GM21390 (cell line): Measurements from ENCODE around the gene SHISAL2A.

Experiments used
- ATAC-seq: cut with Tn5 transposase; IDR thresholded peaks from one replicate; pipeline ENCODE4 v1.9.1; 2021; ENCODE audit not compliant: unreplicated experiment

Gene SHISAL2A

GRCh38 chr1:52632732-52633290 lies at the start of gene SHISAL2A:
TSS of gene SHISAL2A (plus strand) at chr1:52633168. CDS start at chr1:52633494, 326 bp downstream.
- ATAC-seq, result no peak

DNA sequence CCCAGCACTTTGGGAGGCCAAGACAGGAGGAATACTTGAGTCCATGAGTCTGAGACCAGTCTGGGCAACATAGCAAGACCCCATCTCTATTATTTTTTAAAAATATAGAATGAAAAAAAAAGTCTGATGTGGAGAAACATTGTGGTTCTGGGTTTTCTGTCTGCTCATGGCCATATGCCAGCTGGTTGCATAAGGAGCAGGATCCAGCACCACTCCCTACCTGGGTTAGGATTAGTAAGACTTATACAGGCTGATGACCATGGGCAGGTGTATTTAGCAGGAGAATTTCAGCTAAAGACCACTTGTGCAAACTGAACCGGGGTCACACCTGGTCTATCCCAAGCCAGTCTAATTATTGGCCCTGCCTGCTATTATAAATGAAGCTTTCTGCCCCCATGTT lies 47.5 kb upstream of the SHISAL2A start:
- ATAC-seq, result no peak

DNA sequence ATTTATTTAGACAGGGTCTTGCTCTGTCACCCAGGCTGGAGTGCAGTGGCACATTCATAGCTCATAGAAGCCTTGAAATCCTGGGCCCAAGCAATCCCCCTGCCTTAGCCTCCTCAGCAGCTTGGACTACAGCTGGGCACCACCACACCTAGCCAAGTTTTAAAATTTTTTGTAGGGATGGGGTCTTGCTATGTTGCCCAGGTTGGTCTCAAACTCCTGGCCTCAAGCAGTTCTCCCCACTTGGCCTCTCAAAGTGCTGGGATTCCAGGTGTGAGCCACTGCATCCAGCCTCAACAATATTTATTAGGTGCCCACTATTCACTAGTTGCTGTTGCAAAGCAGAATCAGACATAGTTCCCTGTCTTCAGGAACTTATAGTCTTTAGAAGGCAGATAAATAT lies 44.9 kb upstream of the SHISAL2A start:
- no peak for ATAC-seq

GRCh38 chr1:52588535-52588934 lies 44.4 kb upstream of the SHISAL2A start:
- ATAC-seq, result no peak

DNA sequence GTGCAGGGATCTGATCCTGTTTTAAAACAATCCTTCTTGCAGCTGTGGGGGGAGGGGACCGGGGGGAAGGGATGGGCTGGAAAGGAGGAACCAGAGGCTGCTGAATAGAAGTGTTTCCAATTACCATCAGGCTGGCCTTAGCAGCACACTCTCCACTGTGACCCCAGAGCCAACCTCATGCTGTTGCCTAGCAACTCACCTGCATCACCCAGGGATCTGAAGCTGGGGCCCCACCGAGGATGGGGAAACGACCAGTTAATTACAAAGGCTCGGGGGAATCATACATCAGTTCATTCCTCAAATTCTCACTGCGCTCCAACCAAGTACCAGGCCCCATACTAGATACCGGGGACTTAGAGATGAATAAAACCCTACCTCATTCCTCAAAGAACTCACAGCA lies 42.7 kb upstream of the SHISAL2A start:
- no peak for ATAC-seq

GRCh38 chr1:52592637-52593323 lies 40.2 kb upstream of the SHISAL2A start:
- ATAC-seq, result no peak

GRCh38 chr1:52593495-52593894 lies 39.5 kb upstream of the SHISAL2A start:
- ATAC-seq, result no peak

DNA sequence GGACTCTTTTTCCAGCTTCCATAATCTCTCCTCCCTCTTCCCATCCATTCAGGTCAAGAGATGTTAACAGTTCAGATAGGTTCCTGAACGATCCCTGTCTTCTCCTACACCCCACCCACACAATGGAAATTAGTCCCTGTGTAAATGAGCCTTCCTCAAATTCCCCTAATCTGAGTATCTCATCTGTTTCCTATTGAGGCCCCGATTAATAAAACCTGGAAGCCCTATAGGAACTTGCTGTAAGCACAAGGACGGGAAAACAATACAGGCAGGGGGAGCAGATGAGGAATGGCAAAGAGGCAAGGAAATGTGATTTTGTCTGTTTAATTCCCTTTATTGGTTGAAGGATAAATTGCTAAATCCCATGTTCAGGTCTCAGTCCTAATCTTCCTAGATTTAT lies 37.9 kb upstream of the SHISAL2A start:
- ATAC-seq, result no peak

- ATAC-seq, result no peak
Observed at GRCh38 chr1:52597912-52598311, 35.1 kb upstream of the SHISAL2A start.

- ATAC-seq, result no peak
Observed at GRCh38 chr1:52598729-52599128, 34.2 kb upstream of the SHISAL2A start.

GRCh38 chr1:52599236-52599635 lies 33.7 kb upstream of the SHISAL2A start:
- no peak for ATAC-seq

- no peak for ATAC-seq
Observed at GRCh38 chr1:52600533-52601179, 32.3 kb upstream of the SHISAL2A start.

DNA sequence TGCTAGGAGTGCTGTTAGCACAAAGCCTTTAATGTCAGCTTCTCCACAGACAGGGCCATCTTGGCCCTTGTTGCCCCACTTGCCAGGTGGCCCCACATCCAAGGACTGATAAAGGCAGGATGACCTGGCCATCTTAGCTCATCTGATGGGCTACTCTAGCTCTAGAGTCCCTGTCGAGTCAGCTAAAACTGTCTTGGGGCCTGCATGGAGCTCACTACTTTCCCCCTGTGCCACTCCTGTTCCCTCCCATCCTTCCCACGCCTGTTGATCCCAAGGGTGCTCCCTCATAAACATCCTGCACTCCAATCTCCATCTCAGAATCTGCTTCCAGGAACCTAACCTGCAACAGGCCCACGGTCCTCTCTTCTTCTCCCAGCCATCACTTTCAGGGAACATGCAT lies 31.4 kb upstream of the SHISAL2A start:
- ATAC-seq, result no peak

- no peak for ATAC-seq
Observed at GRCh38 chr1:52601991-52602855, 30.7 kb upstream of the SHISAL2A start, which contains the start of gene GPX7. TSS of gene GPX7 (plus strand) at chr1:52602371. CDS start at chr1:52602410, 39 bp downstream.

DNA sequence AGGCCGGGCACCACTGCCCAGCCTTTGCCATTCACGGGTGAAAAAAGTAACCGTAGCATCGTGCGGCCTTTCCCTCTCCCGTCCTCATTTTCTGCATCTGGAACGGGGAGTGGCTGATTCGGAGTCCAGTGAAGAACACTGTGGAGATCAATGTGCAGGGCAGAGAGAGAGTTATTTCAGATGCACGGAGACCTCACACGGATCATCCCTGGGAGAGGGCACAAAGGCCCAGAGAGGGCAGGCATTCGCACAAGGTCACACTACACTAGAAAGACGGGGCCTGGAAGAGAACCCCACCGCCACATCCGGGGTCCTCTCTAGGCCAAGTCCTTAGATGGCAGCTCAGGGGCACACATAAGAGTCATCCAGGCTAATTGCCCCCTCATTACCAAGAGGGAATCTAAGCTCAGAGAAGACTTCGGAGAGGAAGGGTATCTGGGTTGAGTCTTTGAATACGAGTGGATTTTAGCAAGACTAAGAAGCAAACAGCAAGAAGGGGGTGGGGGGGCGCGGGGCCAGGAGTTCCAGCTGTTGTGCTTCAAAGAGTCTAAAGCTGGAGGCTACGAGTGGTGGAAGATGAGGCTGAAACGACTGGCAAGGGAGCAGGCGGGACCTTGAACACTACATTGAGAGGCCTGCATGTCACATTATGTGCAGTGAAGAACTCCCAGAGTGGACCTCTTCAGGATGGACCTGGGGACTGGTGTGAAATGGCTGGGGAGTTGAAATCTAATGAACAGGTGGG lies 29.9 kb upstream of the SHISAL2A start:
- no peak for ATAC-seq

GRCh38 chr1:52603630-52604029 lies 29.3 kb upstream of the SHISAL2A start:
- ATAC-seq, result no peak

DNA sequence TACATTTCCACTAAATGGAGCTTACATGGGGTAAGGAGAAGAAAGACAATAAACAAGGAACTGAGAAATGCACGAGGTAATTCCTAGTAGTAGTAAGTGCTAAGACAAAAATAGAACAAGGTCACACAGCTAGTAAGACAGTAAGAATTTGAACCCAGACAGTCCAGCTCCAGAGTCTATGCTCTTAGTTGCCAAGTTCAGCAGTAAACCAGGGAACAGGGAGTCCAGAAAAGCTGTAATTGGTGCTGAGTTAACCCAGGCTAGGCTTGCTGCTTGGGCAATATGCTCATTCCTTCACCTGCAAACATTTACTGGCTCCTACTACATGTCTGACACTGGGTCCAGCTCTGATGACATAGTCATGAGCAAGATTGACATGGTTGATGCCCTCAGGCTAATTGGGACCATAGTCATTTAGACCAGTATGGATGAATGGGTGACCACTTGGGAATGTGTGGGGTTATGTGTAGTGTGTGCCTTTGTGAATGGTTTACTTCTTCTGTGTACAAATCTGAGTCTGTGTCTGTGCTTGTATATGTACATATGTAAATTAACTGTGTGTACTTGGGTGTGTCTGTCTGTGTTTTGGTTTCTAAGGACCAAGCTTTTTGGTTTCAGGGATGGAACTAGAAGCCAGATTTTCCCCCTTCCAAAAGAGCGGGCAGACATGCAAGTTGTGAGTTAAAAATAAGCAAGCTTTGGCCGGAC lies 28.8 kb upstream of the SHISAL2A start:
- no peak for ATAC-seq

DNA sequence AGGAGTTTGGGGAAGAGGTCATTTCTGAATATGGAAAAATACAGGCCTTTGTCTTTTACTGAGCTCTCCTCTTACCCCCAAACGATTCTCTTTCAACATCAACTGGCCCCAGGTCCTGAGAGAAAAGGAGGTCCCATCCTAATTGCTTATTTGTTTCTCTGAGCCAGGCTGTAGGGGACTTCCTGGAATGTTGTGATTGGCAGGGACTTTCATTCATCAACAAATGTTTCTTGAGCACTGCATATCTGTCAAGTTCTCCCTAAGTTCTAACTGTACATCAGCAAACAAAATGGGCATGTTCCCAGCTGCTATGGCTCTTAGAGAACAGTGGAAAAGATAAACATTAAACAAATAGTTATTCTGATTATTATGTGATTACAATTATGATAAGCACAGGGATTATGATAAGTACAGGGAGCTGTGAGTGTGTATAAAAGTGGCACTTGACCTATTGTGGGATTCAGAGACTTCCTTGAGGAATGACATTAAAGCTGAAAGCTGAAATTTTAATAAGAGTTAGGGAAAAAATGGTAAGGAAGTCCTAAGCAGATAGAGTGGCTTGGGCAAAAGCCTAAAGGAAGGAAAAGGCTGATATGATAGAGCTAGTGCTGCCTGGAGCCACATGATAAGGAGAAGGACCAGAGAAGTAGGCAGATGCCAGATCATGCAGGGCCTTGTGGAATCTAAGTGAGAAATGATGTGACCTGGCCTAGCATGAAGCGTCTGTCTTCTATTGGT lies 19.2 kb upstream of the SHISAL2A start:
- no peak for ATAC-seq

GRCh38 chr1:52614671-52615070 lies 18.3 kb upstream of the SHISAL2A start:
- ATAC-seq, result no peak
